GM12878 (cell line): ENCODE data around the gene AGBL4. TPM values are rescaled to one million over a fixed set of nuclear protein-coding genes. Genes with fewer than 3 reads are reported as not detected.

ENCODE experiments used
- ATAC-seq: fragments of 200-7000 bp; cut with Tn5 transposase; 3 replicates; pipeline ENCODE4 v1.9.1; 2020; ENCODE audit warnings: mild to moderate bottlenecking, moderate library complexity
- BruUV-seq: library from RNA; stranded (reverse); fragments of 400-500 nt; replicated peaks from 2 replicates; lab custom pipeline; 2021; lab: Mats Ljungman, UMichigan
- CTCF ChIA-PET: fragments of 300-600 bp; sonication (Branson Sonifier 250); formaldehyde crosslinking; extraction: SDS; loops from one replicate; lab custom pipeline; 2021; ENCODE audit warnings: inconsistent platforms; lab: Yijun Ruan, JAX
- POLR2A ChIA-PET: fragments of 350-600 bp; formaldehyde crosslinking; extraction: SDS; loops from one replicate; lab custom pipeline; 2021; ENCODE audit warnings: inconsistent platforms; lab: Charles Lee
- RAD21 ChIA-PET: fragments of 300-600 bp; sonication (Branson Sonifier 250); formaldehyde crosslinking; loops from one replicate; lab custom pipeline; 2023; ENCODE audit warnings: antibody characterized with exemption; ENCODE audit not compliant: unreplicated experiment; lab: Charles Lee
- SMC1A ChIA-PET: fragments of 300-600 bp; sonication (Branson Sonifier 250); formaldehyde crosslinking; loops from one replicate; lab custom pipeline; 2023; ENCODE audit not compliant: unreplicated experiment, uncharacterized antibody; lab: Charles Lee
- DNase-seq: peaks from one replicate; pipeline ENCODE4 v3.0.0-alpha.2; 2011; ENCODE audit warnings: low read depth, low spot score
- FAIRE-seq: peaks from 3 replicates; lab custom pipeline; 2011; peaks lifted over from hg19 to GRCh38; lab: Jason Lieb, UNC
- H2AFZ ChIP-seq: 2 replicates; pipeline ENCODE4 v1.6.0; 2011; ENCODE audit warnings: low read depth, low read length, control low read depth; ENCODE audit not compliant: control insufficient read depth
- H3K27ac ChIP-seq: 2 replicates; pipeline ENCODE4 v1.5.1; 2011; ENCODE audit warnings: control low read depth; ENCODE audit not compliant: control insufficient read depth, insufficient read depth
- H3K27me3 ChIP-seq, 2 experiments: replicated peaks in 1 of 2; 2 replicates each; pipeline versions ENCODE4 v1.6.0 to v1.6.1; 2011; ENCODE audit warnings: low read length in 1 of 2; ENCODE audit not compliant: control insufficient read depth in 2 of 2, insufficient read depth in 2 of 2
- H3K36me3 ChIP-seq, 2 experiments: 2 replicates each; pipeline ENCODE4 v1.5.1; 2011; ENCODE audit warnings: low read length in 1 of 2; ENCODE audit not compliant: control insufficient read depth in 2 of 2, insufficient read depth in 2 of 2
- H3K4me1 ChIP-seq: 2 replicates; pipeline ENCODE4 v1.6.1; 2011; ENCODE audit warnings: mild to moderate bottlenecking, low read length, moderate library complexity, mixed read lengths; ENCODE audit not compliant: control insufficient read depth, insufficient read depth
- H3K4me2 ChIP-seq: 2 replicates; pipeline ENCODE4 v1.6.0; 2011; ENCODE audit warnings: control low read depth; ENCODE audit not compliant: control insufficient read depth, insufficient read depth
- H3K4me3 ChIP-seq: fragments of 200-600 bp; sonication (generic); 2 replicates; pipeline ENCODE4 v1.5.1; 2016
- H3K79me2 ChIP-seq: 2 replicates; pipeline ENCODE4 v1.6.0; 2011; ENCODE audit warnings: low read length; ENCODE audit not compliant: control insufficient read depth, insufficient read depth
- H3K9ac ChIP-seq: 2 replicates; pipeline ENCODE4 v1.8.0; 2011; ENCODE audit warnings: low read length, control low read depth, mixed read lengths; ENCODE audit not compliant: control insufficient read depth, insufficient read depth
- H3K9me3 ChIP-seq: replicated peaks from 3 replicates; pipeline ENCODE4 v1.5.1; 2011; ENCODE audit warnings: mild to moderate bottlenecking, low read length; ENCODE audit not compliant: control insufficient read depth, insufficient read depth
- H4K20me1 ChIP-seq: 2 replicates; pipeline ENCODE4 v1.6.0; 2011; ENCODE audit not compliant: control insufficient read depth, insufficient read depth
- BRCA1 ChIP-seq: IDR thresholded peaks from 2 replicates; pipeline ENCODE4 v1.6.1; 2011; ENCODE audit warnings: low read depth, low read length, improper control_type of control experiment
- CBX3 ChIP-seq: fragments of 200-600 bp; sonication (generic); IDR thresholded peaks from 2 replicates; pipeline ENCODE4 v1.6.1; 2016; ENCODE audit warnings: low read depth, borderline replicate concordance
- DPF2 ChIP-seq: fragments of 450-650 bp; IDR thresholded peaks from 2 replicates; pipeline ENCODE4 v1.6.1; 2017; ENCODE audit warnings: mild to moderate bottlenecking
- FOS ChIP-seq: IDR thresholded peaks from 3 replicates; pipeline ENCODE4 v1.6.1; 2011; ENCODE audit warnings: borderline replicate concordance; ENCODE audit not compliant: insufficient read length; ENCODE audit errors: extremely low read depth
- MEF2A ChIP-seq: IDR thresholded peaks from 2 replicates; pipeline ENCODE4 v1.6.1; 2011; ENCODE audit warnings: low read depth, mild to moderate bottlenecking, low read length, moderate library complexity; ENCODE audit not compliant: insufficient read depth
- NFYA ChIP-seq: IDR thresholded peaks from 2 replicates; pipeline ENCODE4 v1.6.1; 2011; ENCODE audit warnings: low read depth, mild to moderate bottlenecking, low read length, improper control_type of control experiment, borderline replicate concordance
- POLR2AphosphoS5 ChIP-seq: IDR thresholded peaks from 2 replicates; pipeline ENCODE4 v1.6.1; 2011; ENCODE audit warnings: mild to moderate bottlenecking, low read length, inconsistent platforms
- RB1 ChIP-seq: fragments of 450-650 bp; formaldehyde crosslinking; IDR thresholded peaks from 2 replicates; pipeline ENCODE4 v1.6.1; 2017; ENCODE audit warnings: mild to moderate bottlenecking, borderline replicate concordance
- SMAD1 ChIP-seq: fragments of 450-650 bp; IDR thresholded peaks from 2 replicates; pipeline ENCODE4 v1.6.1; 2018; ENCODE audit warnings: mild to moderate bottlenecking, low read depth; ENCODE audit not compliant: partially characterized antibody
- SREBF1 ChIP-seq: IDR thresholded peaks from 2 replicates; pipeline ENCODE4 v1.6.1; 2012; ENCODE audit warnings: mild to moderate bottlenecking, low read length
- ZNF217 ChIP-seq: fragments of 450-650 bp; IDR thresholded peaks from 2 replicates; pipeline ENCODE4 v1.6.1; 2017; ENCODE audit warnings: antibody characterized with exemption, mild to moderate bottlenecking
- ZNF384 ChIP-seq: IDR thresholded peaks from 2 replicates; pipeline ENCODE4 v1.6.1; 2012; ENCODE audit warnings: low read depth, mild to moderate bottlenecking, low read length, improper control_type of control experiment, borderline replicate concordance
- WGBS: methylation state at CpG from one replicate; pipeline ENCODE4 v1.1.6; 2016; ENCODE audit warnings: low lambda C conversion rate; ENCODE audit not compliant: insufficient replicate concordance, insufficient coverage; ENCODE audit errors: missing lambda C conversion rate; 5-methylcytosine and 5-hydroxymethylcytosine counted together
- in situ Hi-C: fragments of 300-500 bp; cut with MboI; formaldehyde crosslinking; loops from 9 replicates; pipeline ENCODE4 v1.14.3; 2018; ENCODE audit warnings: mixed read lengths
- intact Hi-C: fragments of 100-400 bp; cut with micrococcal nuclease; formaldehyde crosslinking; loops from one replicate; pipeline ENCODE4 v1.14.2; 2022; ENCODE audit not compliant: unreplicated experiment
- polyA plus RNA-seq, 11 experiments: library from polyadenylated mRNA; depleted of rRNA in 4 of 11; unstranded in 6 of 11; stranded (reverse) in 5 of 11; fragments of >200 nt; fragmentation: Nextera tagmentation in 4 of 11; fragmentation: Illumina TruSeq in 1 of 11; extraction: Ambion mirVana in 4 of 11; extraction: Trizol in 1 of 11; gene quantifications; 1 replicate in 1 of 11; 2 replicates in 10 of 11; pipeline versions ENCODE4 v1.2.1 to v1.2.3, GENCODE V29; 2011 to 2016; ENCODE audit warnings: inconsistent platforms in 2 of 11, missing spikeins in 2 of 11, low read depth in 1 of 11
- total RNA-seq, 4 experiments: library from RNA; depleted of rRNA in 3 of 4; stranded (reverse); fragments of >200 nt in 3 of 4; fragmentation: Illumina TruSeq in 1 of 4; extraction: Trizol in 1 of 4; gene quantifications; 2 replicates each; pipeline versions ENCODE4 v1.2.1 to v1.2.3, GENCODE V29; 2013 to 2021
- TF ChIP-seq, protein P1 (sequence below): fragments of 450-650 bp; IDR thresholded peaks from 2 replicates; pipeline ENCODE4 v1.6.1; 2017; ENCODE audit warnings: mild to moderate bottlenecking, moderate library complexity
- TF ChIP-seq, protein P2 (sequence below): fragments of 450-650 bp; IDR thresholded peaks from 2 replicates; pipeline ENCODE4 v1.6.1; 2017; ENCODE audit warnings: low read depth, mild to moderate bottlenecking, moderate library complexity
- TF ChIP-seq, protein P3 (sequence below): IDR thresholded peaks from 2 replicates; pipeline ENCODE4 v1.6.1; 2011; ENCODE audit warnings: low read depth, low read length, improper control_type of control experiment, borderline replicate concordance
- TF ChIP-seq, protein P4 (sequence below): IDR thresholded peaks from 2 replicates; pipeline ENCODE4 v1.6.1; 2012; ENCODE audit warnings: mild to moderate bottlenecking, low read depth, low read length

AGBL4 gene
- total and polyA plus RNA-seq, 10 of the 15 experiments (the other 5 are each of a cell fraction or from before 2014, with no cell fraction given) = 0.31 TPM; not detected in 9

DNA sequence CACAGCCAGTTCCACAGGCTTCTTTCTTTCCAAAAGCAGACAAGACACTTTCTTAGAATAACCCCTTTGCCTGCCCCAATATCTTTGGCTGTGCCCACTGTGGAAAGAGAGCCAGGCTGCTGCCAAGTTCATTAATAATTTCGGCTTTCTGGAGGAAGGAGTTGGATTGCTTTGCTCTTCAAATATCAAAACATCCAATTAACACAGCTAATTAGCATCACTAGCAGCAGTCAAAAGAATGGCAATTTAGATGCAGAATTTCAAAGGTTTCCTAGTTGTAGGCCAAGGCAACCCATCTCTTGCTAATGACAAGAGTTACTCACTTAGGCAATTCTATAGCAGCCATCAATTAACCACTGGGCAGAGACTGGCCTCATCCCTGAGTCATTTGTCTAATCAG is 1460.7 kb downstream of the AGBL4 start:
- Histone ChIP-seq H2AFZ (no peak overlapping the region), H3K4me3 (no peak overlapping the region), H3K79me2 (no peaks in the 10 kb centered on the region), H3K4me2 (no peak overlapping the region), H3K4me1 (no peaks in the 10 kb centered on the region), H3K36me3 (no peaks in the 10 kb centered on the region), H3K9me3 (no peaks in the 10 kb centered on the region), H3K9ac (no peak overlapping the region), H3K27ac (no peak overlapping the region), H3K27me3 (no peaks in the 10 kb centered on the region), H4K20me1 (no peaks in the 10 kb centered on the region)
- SMC1A ChIA-PET = no interaction called here
- ATAC-seq (no peak), DNase-seq (no peak), FAIRE-seq (no peak)
- RAD21 ChIA-PET = no interaction called here
- CTCF ChIA-PET = interaction anchor here (1.2 kb wide), 1 partner anchor 9 kb away, joined by 4 read pairs; no protein-coding TSS in a partner anchor
- WGBS = 0% methylated on average over 1 of the region's 1 CpG
- no TSS peak for BruUV-seq
- in situ Hi-C loops = no loop called here
- intact Hi-C loops = no loop called here
- POLR2A ChIA-PET = no interaction called here
- TF ChIP-seq BRCA1 = no peak
- TF ChIP-seq CBX3 = no peak
- no peak for TF ChIP-seq DPF2
- no peak for TF ChIP-seq RB1
- TF ChIP-seq, protein P1, sequence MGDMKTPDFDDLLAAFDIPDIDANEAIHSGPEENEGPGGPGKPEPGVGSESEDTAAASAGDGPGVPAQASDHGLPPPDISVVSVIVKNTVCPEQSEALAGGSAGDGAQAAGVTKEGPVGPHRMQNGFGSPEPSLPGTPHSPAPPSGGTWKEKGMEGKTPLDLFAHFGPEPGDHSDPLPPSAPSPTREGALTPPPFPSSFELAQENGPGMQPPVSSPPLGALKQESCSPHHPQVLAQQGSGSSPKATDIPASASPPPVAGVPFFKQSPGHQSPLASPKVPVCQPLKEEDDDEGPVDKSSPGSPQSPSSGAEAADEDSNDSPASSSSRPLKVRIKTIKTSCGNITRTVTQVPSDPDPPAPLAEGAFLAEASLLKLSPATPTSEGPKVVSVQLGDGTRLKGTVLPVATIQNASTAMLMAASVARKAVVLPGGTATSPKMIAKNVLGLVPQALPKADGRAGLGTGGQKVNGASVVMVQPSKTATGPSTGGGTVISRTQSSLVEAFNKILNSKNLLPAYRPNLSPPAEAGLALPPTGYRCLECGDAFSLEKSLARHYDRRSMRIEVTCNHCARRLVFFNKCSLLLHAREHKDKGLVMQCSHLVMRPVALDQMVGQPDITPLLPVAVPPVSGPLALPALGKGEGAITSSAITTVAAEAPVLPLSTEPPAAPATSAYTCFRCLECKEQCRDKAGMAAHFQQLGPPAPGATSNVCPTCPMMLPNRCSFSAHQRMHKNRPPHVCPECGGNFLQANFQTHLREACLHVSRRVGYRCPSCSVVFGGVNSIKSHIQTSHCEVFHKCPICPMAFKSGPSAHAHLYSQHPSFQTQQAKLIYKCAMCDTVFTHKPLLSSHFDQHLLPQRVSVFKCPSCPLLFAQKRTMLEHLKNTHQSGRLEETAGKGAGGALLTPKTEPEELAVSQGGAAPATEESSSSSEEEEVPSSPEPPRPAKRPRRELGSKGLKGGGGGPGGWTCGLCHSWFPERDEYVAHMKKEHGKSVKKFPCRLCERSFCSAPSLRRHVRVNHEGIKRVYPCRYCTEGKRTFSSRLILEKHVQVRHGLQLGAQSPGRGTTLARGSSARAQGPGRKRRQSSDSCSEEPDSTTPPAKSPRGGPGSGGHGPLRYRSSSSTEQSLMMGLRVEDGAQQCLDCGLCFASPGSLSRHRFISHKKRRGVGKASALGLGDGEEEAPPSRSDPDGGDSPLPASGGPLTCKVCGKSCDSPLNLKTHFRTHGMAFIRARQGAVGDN = no peak
- TF ChIP-seq, protein P2, sequence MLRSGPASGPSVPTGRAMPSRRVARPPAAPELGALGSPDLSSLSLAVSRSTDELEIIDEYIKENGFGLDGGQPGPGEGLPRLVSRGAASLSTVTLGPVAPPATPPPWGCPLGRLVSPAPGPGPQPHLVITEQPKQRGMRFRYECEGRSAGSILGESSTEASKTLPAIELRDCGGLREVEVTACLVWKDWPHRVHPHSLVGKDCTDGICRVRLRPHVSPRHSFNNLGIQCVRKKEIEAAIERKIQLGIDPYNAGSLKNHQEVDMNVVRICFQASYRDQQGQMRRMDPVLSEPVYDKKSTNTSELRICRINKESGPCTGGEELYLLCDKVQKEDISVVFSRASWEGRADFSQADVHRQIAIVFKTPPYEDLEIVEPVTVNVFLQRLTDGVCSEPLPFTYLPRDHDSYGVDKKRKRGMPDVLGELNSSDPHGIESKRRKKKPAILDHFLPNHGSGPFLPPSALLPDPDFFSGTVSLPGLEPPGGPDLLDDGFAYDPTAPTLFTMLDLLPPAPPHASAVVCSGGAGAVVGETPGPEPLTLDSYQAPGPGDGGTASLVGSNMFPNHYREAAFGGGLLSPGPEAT = no peak
- no peak for TF ChIP-seq POLR2AphosphoS5
- no peak for TF ChIP-seq MEF2A
- TF ChIP-seq SREBF1 = no peak
- TF ChIP-seq, protein P3, sequence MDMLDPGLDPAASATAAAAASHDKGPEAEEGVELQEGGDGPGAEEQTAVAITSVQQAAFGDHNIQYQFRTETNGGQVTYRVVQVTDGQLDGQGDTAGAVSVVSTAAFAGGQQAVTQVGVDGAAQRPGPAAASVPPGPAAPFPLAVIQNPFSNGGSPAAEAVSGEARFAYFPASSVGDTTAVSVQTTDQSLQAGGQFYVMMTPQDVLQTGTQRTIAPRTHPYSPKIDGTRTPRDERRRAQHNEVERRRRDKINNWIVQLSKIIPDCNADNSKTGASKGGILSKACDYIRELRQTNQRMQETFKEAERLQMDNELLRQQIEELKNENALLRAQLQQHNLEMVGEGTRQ = no peak
- TF ChIP-seq, protein P4, sequence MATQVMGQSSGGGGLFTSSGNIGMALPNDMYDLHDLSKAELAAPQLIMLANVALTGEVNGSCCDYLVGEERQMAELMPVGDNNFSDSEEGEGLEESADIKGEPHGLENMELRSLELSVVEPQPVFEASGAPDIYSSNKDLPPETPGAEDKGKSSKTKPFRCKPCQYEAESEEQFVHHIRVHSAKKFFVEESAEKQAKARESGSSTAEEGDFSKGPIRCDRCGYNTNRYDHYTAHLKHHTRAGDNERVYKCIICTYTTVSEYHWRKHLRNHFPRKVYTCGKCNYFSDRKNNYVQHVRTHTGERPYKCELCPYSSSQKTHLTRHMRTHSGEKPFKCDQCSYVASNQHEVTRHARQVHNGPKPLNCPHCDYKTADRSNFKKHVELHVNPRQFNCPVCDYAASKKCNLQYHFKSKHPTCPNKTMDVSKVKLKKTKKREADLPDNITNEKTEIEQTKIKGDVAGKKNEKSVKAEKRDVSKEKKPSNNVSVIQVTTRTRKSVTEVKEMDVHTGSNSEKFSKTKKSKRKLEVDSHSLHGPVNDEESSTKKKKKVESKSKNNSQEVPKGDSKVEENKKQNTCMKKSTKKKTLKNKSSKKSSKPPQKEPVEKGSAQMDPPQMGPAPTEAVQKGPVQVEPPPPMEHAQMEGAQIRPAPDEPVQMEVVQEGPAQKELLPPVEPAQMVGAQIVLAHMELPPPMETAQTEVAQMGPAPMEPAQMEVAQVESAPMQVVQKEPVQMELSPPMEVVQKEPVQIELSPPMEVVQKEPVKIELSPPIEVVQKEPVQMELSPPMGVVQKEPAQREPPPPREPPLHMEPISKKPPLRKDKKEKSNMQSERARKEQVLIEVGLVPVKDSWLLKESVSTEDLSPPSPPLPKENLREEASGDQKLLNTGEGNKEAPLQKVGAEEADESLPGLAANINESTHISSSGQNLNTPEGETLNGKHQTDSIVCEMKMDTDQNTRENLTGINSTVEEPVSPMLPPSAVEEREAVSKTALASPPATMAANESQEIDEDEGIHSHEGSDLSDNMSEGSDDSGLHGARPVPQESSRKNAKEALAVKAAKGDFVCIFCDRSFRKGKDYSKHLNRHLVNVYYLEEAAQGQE = no peak
- TF ChIP-seq ZNF217 = no peak
- TF ChIP-seq SMAD1 = no peak
- no peak for TF ChIP-seq FOS
- no peak for TF ChIP-seq NFYA
- TF ChIP-seq ZNF384 = no peak
